GM19395 (cell line): ENCODE measurements around the gene MRPL24.

ENCODE experiments used
- ATAC-seq: cut with Tn5 transposase; IDR thresholded peaks from one replicate; pipeline ENCODE4 v1.9.1; 2021; ENCODE audit warnings: mild to moderate bottlenecking, moderate library complexity; ENCODE audit not compliant: unreplicated experiment

MRPL24 gene

GRCh38 chr1:156711011-156711817, 29.7 kb downstream of the MRPL24 start:
- ATAC-seq = no peak

- ATAC-seq = no peak
Measured at GRCh38 chr1:156709757-156710489, 31.0 kb downstream of the MRPL24 start.

GRCh38 chr1:156709031-156709430, 31.9 kb downstream of the MRPL24 start:
- no peak for ATAC-seq

GRCh38 chr1:156708218-156708661, 32.6 kb downstream of the MRPL24 start:
- ATAC-seq = no peak

- no peak for ATAC-seq
Measured at GRCh38 chr1:156707417-156708217, 33.3 kb downstream of the MRPL24 start.

GRCh38 chr1:156706657-156707416, 34.1 kb downstream of the MRPL24 start:
- no peak for ATAC-seq

GRCh38 chr1:156705918-156706656, 34.8 kb downstream of the MRPL24 start:
- ATAC-seq = no peak

GRCh38 chr1:156705321-156705917, 35.5 kb downstream of the MRPL24 start, which contains the start of gene CRABP2:
CRABP2 (minus strand) TSS chr1:156705583; CDS start chr1:156705446, 137 bp downstream.
- no peak for ATAC-seq

- no peak for ATAC-seq
Measured at GRCh38 chr1:156704930-156705320, 36.0 kb downstream of the MRPL24 start.

GRCh38 chr1:156704166-156704711, 36.6 kb downstream of the MRPL24 start:
- no peak for ATAC-seq

- no peak for ATAC-seq
Measured at GRCh38 chr1:156703741-156704140, 37.1 kb downstream of the MRPL24 start.

GRCh38 chr1:156703336-156703735, 37.6 kb downstream of the MRPL24 start:
- ATAC-seq = no peak

- ATAC-seq = no peak
Measured at GRCh38 chr1:156700736-156701531, 40.0 kb downstream of the MRPL24 start.

GRCh38 chr1:156698995-156699394, 41.9 kb downstream of the MRPL24 start:
- ATAC-seq = no peak

GRCh38 chr1:156697481-156697880, 43.4 kb downstream of the MRPL24 start:
- ATAC-seq = no peak

GRCh38 chr1:156696755-156697154, 44.1 kb downstream of the MRPL24 start:
- no peak for ATAC-seq

GRCh38 chr1:156694690-156694962, 46.3 kb downstream of the MRPL24 start:
- no peak for ATAC-seq

- ATAC-seq = no peak
Measured at GRCh38 chr1:156693848-156694689, 46.8 kb downstream of the MRPL24 start.
